OCI-LY1 (cell line): ENCODE results near the gene CD69.

Experiments
- EZH2 ChIP-seq: fragments of 200-600 bp; sonication (generic), shearing (Covaris generic); IDR thresholded peaks from 2 replicates; pipeline ENCODE4 v1.8.0; 2017; ENCODE audit warnings: borderline replicate concordance, mixed run types, mild to moderate bottlenecking, antibody characterized with exemption, low read length, moderate library complexity, mixed read lengths
- TF ChIP-seq, protein P1 (sequence below): fragments of 200-600 bp; sonication (generic), shearing (Covaris generic); IDR thresholded peaks from 2 replicates; pipeline ENCODE4 v1.5.1; 2017; ENCODE audit warnings: mild to moderate bottlenecking, antibody characterized with exemption, low read length, moderate library complexity, mixed read lengths

GRCh38 chr12:9753073-9753472, 7.6 kb downstream of the CD69 start:
- TF ChIP-seq EZH2 = no peak
- TF ChIP-seq, protein P1, sequence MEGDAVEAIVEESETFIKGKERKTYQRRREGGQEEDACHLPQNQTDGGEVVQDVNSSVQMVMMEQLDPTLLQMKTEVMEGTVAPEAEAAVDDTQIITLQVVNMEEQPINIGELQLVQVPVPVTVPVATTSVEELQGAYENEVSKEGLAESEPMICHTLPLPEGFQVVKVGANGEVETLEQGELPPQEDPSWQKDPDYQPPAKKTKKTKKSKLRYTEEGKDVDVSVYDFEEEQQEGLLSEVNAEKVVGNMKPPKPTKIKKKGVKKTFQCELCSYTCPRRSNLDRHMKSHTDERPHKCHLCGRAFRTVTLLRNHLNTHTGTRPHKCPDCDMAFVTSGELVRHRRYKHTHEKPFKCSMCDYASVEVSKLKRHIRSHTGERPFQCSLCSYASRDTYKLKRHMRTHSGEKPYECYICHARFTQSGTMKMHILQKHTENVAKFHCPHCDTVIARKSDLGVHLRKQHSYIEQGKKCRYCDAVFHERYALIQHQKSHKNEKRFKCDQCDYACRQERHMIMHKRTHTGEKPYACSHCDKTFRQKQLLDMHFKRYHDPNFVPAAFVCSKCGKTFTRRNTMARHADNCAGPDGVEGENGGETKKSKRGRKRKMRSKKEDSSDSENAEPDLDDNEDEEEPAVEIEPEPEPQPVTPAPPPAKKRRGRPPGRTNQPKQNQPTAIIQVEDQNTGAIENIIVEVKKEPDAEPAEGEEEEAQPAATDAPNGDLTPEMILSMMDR = no peak
